SH-SY5Y (cell line): ENCODE results near the gene TAPT1.

Experiments
- GATA2 ChIP-seq: IDR thresholded peaks from 2 replicates; pipeline ENCODE4 v1.6.1; 2011; ENCODE audit warnings: mild to moderate bottlenecking, low read depth, low read length
- GATA3 ChIP-seq: IDR thresholded peaks from 2 replicates; pipeline ENCODE4 v1.6.1; 2011; ENCODE audit warnings: low read depth, mild to moderate bottlenecking, low read length, moderate library complexity

GRCh38 chr4:16259889-16260246, 33.6 kb upstream of the TAPT1 start:
- TF ChIP-seq GATA3 (no peak), GATA2 (no peak)
